GM18517 (cell line): Measurements from ENCODE around the gene LOXL4.

Source experiments
- ATAC-seq: cut with Tn5 transposase; IDR thresholded peaks from one replicate; pipeline ENCODE4 v1.9.1; 2021; ENCODE audit warnings: mild to moderate bottlenecking, moderate library complexity; ENCODE audit not compliant: unreplicated experiment

Gene LOXL4

DNA sequence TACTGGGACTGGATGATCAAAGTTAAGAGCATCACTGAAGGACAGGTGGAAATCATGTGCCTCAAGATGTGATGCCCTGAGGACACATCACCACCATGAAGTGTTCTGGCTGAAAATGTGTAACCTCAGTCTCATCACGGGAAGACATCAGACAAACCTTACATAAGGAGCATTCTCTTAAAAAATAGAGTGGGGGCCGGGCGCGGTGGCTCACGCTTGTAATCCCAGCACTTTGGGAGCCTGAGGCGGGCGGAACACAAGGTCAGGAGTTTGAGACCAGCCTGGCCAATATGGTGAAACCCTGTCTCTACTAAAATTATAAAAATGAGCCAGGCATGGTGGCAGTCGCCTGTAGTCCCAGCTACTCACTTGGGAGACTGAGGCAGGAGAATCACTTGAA lies 65.6 kb downstream of the LOXL4 start:
- ATAC-seq, result no peak

GRCh38 chr10:98201760-98202159 lies 66.2 kb downstream of the LOXL4 start:
- ATAC-seq, result no peak
